GM03348 (cell line): Measurements from ENCODE around the gene SPTBN5.

ENCODE experiments used
- DNase-seq: peaks from one replicate; pipeline ENCODE4 v3.0.0; 2012; ENCODE audit warnings: low spot score

Gene SPTBN5

DNA sequence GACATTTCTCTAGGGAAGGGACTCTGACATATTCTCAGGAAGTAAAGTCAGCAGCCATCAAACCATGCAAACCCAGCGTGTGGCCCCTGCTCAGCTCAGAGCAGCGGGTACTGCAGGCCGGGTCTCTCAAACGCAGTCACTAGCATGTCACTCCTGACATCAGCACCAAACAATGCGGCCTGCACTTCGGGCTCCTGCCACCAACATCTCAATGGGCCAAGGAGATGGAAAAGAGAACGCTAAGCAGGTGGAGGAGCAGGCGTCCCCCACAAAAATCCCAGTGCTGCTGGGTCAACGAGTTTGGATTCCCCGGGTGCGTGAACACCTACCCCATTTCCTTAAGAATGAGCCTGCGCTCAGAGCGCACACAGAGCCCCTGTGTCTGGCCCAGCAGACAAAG, 9.9 kb upstream of the SPTBN5 start:
- no peak for DNase-seq

DNA sequence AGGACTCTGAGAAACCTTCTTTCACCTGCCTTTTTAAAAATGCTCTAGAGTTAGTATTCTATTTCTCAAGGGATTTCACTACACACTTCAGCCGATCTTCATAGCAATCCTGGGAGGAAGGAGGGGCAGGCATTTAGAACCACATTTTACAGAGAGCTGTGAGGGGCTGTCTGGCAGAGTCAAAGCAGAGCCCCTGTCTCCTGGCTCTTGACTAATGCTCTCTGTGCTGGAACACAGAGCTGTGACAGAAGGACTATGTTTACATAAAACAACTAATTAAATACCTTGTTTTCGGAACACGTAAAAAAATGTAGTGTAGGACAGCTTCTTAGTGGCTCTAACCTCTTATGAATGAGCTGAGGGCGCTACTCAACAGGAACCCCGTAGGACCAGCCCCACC, 7.6 kb upstream of the SPTBN5 start:
- DNase-seq: no peak

DNA sequence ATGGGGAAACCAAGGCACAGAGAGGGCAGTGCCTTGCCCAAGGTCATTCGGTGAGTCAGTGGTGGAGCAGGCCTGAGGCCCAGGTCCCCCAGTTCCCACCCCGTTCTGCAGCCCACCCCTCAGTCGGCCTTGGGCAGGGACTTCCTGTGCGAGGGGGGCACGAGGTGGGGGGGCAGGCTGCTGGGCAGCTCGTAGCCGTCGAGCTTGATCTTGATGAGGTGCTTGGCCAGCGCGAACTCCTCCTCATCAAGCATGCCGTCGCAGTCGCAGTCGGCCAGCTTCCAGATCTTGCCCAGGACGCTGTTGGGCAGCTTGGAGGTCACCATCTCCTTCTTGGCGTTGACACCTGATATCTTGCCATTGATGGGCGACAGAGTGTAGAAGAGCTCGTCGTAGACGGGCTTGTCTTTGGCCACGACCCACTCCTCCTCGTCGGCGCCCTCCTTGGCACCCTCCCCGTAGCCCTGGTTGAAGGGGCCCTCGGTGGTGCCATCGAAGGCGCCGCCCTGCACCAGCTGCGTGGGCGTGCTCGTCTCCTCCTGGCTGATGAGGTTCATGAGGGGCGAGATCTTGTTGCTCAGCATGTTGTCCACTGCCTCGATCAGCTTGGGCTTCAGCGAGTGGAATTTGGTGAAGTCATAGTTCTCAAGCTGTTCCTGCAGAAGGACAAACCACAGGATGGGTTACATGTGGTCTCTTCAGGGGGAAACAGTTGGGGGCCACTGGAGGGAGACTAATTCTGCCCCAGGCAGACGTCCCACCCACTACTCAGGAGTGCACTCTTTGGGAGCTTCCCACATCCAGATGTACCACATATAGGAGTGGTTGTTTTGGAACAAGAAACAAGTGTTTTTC, 6.9 kb upstream of the SPTBN5 start:
- no peak for DNase-seq

DNA sequence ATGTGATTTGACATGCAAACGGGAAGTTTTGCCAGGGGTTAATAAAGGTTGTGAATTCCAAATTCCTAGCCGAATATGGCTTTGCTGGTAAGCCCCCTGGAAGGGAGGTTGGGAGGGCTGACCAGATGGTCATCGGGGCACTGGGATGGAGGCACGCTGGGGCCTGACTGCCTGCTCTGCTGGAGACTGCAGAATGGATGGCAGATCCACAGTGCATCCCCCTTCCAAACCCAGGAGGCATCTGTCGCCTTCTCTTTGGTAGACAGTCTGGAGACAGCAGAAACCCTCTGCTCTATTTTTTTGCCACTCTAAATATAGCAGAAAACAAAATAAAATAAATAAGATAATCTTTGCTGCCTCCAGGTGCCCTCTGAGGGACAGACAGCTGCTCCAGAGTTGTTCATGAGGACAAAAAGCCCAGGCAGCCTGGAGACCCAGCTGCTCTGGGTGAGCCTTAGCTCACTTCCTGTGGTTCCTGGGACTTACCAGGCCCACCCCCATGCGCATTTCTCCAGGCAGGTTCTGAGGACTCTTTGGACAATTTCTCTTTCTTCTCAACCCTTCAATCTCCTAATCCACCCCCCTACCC, 6.1 kb upstream of the SPTBN5 start:
- DNase-seq: no peak

DNA sequence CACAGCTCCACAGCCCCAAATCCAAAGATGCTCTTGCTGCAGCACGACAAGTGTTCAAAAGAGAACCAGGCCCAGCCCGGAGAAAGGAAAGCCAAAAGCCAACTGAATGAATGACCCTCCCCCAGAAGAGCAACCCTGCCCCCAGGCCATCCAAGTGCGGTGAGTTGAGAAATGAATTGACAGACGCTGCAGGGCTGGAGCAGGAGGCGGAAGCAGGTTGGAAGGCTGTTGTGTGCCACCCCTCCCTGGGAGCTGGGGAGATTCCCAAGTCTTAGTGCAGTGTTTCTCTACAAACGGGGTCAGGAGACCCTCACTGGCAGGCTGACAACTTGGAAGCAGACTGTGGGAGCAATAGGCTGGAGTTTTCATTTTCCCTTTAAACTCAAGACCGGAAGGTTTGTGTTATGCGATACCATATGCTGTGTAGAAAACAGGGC, 3.5 kb upstream of the SPTBN5 start:
- DNase-seq: no peak

DNA sequence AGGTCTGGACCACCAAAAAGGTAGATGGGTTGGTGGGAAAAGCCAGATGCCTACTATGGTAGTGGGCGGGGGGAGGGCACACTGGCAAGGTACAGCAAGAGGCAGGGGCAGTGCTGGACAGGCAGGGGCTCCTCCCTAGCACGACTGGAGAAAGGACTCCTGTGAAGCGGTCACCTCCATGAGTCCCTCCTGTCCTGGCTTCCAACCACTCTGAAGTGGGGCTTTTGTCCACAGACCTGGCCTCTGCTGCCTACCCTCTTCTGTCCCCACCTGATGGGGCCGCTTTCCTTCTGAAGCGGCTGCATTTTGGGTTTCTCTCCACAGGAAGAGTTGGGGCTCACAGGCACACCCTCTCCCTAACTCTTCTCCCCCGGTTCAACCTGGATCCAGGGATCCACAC, 2.7 kb upstream of the SPTBN5 start:
- no peak for DNase-seq

DNA sequence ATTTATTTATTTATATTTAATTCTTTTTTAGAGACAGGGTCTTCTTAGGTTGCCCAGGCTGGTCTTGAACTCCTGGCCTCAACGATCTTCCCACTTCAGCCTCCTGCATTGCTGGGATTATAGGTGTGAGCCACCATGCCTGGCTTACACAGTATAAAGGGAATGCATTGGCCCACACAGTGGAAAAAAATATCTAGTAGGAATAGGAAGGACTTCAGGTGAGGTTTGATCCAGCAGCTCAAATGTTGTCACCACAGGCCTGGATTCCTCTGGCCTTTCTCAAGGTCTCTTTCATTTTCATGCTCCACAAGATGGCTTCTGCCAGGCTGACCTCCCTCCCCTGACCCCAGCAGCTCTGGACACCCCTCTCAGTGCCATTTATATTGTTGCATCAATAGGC, 2.1 kb upstream of the SPTBN5 start:
- DNase-seq: no peak

DNA sequence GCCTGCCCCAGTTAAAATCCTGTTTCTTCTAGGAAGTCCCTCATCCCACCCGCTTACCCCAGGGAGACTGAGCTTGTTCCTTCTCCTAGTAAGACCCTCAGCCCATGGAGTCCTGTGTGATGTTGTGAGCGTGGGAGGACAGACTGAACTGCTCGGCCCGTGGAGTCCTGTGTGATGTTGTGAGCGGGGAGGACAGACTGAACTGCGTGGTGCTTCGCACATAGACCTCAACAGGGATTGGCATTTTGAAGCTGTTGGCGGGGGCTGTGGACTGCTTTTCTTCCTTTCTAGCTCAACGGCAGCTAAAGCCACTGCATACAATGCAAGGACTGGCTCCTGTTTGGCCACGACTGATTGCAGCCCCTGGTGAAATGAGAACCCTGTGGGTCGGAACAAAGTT, 1.6 kb upstream of the SPTBN5 start:
- no peak for DNase-seq

DNA sequence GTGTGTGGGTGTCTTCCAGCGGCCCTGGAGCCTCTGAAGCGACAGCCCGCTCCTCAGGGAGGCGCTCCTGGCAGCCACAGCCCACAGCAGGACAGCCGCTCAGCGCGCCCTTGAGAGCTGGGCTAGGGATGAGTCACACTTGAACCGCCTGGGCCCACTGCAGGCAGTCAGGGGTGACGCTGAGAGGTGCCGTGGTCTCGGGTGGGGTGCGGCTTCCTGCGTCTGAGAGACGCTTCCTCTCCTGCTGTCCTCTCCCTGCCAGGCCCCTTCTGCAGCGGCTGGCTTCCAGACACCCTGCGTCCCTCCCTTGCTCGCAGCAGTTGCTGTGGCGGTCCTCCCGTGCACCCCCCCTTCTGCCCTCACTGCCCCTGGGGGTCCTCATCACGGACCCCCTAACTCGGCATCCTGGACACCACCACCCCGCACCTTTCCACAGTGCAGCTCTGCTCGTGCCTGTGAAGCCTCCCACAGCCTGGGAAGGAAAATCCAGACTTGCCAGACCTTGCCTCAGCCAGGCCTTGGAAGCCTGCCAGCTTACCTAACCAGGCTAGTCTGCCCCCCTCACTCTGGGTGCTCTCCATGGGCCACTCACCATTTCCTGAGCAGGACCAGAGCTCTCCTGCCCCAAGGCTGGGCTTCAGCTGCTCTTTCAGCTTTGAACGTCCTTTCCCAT, 1.1 kb upstream of the SPTBN5 start:
- DNase-seq: peak; percentile 94

DNA sequence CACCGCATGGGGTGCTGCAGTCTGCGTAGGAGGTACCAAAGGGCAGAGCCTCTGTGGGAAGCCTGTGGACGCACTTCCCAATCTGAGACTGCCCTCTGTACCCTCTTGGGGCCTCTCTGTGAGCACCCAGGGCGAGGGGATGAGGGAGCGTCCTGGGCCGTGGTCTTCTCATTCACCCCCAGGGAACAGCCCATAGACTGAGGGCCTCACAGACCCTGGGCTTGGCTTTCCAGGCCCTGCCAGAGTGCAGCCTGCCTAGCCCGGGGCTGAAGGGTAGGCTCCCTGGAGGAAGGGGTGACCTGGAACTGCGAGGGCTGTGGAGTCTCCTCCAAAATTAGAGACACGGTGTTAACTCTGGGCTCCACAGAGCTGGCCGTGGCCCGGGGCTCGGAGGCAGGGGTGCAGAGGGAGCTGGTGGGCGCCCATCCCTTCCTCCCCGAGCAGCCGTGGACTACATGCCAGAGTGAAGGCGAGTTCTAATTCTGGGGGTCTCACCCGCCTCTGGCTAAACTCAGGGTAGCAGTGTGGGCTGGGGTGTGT, 468 bp upstream of the SPTBN5 start:
- no peak for DNase-seq

DNA sequence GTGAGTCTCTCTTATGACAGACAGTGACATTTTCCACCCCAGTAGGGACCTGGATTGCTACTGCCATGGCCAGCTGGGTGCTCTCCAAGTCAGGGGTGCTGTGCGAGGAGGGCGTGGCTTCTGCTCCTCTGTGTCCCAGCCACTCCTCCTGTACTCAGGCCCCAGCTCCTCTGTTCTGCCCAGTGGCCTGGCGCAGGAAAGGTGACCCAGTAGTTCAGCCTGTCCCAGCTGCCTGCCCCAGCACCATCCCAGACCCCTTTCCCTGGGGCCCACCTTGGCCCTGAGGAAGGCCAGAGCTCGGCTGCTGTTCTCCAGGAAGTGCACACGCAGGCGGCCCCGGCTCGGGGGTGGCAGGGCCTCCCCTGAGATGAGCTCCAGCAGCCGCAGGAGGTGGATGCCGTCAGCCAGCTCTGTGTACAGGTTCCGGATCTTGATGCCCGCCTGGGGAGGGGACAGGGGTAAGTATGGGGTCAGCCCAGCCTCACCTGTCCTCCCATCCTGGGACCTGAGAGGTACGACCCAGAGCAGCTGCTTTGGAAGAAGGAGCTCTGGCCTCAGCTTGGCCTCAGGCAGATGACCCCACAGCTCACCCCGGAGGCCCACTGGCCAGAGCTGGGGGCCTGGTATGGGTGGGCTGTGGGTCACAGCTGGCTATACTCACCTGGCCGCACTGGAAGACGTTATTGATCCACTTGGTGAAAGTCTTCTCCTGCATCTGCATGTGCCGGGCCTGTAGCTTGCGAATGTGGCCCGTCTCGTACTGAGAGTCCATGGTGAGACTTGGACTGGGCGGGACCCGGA, 1.0 kb downstream of the SPTBN5 start:
- DNase-seq: no peak

DNA sequence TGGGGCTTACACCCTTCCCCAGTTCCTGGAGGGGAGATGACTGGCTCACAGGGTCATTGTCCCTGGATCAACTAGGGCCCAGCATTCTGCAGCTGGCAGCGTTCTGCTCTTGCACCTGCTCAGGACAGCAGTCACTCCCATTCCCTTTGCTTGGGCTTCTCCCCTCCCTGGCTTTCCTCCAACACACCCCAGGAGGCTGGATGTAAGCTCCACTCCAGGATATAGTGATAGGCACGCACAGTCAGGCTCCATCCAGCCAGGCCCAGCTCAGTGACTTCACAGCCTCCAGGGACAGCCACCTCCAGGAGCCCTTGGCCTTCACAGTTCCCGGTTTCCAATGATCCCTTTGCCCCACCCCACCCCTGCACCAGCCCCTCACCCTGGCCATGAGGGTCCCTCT, 1.9 kb downstream of the SPTBN5 start:
- DNase-seq: no peak

DNA sequence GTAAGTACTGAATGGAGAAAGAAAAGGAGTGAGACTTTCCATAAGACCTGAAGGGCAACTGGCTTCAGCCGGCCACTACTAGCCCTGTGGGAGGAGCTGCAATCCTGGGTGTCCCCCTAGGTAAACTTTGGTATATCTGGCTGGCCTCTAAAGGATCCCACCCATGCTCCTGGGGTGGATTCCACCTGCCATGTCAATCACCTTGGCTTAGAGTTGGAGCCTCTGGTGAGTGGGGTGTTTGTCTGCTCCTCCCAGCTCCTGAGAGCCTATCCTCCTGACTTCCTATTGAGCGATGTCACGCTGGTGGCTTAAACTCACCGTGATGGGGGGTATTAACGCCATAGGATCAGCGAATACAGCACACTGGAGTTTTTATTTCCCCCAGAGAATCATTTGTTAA, 2.6 kb downstream of the SPTBN5 start:
- DNase-seq: no peak

DNA sequence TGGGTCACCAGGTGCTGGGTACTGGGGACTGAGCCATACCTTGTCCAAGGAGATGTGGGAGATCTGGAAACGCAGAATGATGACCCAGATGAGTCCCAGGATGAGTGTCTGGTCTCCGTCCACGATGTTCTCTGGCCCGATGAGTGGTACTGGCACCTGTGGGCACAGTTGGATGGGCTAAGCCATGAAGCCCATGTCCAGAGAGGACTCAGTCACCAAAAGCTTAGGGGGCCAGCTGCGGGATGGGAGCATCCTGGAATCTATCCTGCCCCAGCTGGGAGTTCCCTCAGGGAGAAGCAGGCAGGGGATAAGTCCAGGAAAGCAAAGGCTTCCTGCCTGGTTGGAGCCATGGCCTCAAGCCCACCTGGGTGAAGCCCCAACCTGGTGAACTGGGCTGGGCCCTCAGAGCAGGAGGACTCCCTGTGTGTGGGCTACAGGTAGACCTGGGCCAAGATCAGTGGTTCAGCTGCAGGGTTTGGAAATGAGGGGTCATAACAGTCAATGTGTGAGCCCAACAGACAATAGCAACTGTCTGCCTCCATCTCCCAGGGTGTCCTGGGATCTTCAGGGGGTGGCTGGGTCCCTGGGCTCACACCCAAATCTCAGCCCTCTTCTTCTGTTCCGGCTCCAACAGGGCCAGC, 3.7 kb downstream of the SPTBN5 start:
- DNase-seq: no peak

DNA sequence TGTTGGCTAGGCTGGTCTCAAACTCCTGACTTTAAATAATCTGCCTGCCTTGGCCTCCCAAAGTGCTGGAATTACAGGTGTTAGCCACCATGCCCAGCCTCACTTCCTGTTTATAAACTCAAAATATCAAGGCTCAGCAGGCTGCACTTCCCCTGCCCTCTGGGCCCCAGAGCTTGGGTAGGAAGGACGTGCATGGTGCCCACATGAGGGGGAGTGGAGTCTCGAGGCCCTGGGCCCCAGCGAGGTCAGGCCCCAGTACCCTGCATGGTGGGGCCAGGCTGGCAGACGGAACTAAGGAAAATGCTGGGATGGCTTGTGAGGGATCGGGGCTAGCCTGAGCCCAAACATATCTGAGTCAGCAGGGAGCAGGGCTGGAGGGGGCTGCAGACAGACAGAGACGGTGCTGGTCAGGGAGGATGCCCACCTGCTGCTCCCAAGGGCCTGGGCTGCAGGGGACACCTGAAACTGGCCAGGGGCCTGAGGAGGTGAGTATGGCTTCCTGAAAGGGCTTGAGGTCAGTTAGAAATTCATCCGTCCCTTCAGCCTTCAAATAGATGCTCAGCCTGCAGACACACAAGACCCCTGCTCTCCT, 5.1 kb downstream of the SPTBN5 start:
- DNase-seq: no peak

DNA sequence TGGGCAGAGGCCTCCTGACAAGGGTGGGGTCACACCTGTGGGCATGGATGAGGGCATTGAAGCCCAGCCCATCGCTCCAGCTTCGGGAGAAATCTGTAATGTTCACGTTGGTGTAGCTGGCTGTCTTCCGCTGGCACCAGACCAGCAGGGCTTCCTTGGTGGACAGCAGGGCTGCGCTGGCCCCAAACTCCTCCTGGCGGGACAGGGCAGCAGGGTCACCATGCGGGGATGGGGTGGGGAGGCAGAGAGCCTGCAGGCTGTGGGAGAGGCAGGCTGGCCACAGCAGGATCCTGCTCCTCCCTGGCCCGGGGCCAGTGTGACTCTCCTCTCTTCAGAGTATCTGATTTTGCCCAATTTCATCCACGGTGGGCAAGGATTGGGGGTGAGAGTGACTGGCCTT, 6.0 kb downstream of the SPTBN5 start:
- no peak for DNase-seq

DNA sequence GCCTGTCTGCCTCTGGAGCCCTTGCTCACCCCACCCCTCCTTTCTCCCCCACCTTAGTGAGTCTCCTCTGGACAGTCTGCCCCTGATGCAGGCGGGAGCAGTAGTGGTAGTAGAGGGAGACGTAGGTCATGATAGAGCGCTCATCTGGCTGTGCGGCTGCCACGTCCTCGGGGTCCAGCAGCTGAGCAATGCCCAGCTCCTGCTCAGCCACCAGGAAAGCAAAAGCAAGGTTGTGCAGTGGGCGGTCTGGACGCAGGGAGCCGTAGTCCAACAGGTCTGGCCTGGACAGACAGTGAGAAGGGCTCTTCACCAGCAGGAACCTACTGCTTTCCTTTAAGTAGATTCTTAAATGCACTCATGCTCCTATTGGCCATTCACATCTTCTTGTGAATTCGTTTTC, 6.7 kb downstream of the SPTBN5 start:
- no peak for DNase-seq

DNA sequence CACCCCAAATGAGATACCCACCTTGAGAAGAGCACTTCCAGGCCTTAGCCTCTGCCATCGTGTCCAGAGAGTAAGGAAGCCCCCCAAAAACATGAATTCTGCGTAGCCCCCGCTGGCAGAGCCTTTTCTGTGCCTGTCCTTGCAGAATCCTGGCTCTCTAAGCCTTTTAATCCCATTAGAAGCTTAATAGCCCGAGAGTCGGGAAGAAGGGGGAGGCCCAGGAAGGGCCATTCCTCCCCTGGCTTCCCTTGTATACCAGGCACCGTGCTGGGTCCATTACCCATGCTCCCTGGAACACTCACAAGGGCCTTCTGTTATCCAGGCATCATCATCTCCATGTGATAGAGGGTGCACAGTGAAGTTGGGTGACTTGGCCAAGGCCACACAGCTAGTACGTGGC, 7.1 kb downstream of the SPTBN5 start:
- no peak for DNase-seq

DNA sequence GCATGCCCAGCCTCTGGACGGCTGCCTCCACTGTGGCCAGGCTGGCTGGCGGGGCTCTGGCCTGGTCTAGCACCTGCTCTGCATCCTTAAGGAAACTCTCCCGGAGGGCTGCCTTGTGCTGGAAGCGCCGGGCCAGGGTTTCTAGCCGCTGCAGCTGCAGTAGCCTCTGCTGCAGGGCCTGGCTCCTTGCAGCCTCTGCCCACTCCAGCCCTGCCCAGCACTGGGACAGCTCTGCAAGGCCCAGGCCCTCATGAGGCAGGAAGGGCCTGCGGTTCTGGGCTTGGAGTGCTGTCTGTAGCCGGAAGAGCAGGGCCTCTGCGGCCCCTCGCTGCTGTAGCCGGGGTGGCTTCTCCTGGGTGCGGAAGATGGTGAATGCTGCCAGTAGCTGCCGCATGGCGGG, 8.0 kb downstream of the SPTBN5 start:
- DNase-seq: no peak

DNA sequence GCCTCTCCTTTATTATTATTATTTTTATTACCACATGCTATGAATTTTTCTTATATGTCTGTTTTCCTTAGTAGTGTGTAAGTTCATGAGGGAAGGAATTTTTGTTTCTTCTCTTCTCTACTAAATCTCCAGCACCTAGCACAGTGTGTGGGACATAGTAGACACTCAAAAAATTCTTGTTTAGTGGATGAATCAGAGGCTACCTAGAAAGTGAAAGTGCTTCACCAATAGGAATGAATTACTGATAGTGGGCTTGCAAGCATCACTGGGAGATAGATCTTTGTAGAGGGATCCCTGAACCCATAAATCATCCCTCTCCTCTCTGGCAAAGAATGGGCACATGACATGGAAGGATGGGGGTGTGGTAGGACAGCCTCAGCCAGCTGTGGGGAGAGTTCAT, 8.5 kb downstream of the SPTBN5 start:
- no peak for DNase-seq

DNA sequence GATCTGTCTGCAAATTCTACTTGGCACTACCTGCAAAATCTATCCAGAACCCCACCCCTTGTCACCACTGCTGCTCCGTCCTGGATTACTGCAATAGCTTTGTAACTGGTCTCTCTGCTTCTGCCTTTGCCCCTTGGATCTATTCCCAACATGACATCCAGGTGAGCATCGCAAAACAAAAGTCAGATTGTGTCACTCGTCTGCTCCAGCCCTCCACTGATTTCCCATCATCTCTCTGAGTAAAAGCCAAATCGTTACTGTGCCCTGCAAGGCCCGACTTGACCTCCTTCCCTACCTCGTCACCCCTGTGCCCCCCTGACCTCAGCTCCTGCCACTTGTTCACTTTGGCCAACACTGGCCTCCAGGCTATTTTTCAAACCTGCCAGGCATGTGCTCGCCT, 9.4 kb downstream of the SPTBN5 start:
- DNase-seq: no peak

DNA sequence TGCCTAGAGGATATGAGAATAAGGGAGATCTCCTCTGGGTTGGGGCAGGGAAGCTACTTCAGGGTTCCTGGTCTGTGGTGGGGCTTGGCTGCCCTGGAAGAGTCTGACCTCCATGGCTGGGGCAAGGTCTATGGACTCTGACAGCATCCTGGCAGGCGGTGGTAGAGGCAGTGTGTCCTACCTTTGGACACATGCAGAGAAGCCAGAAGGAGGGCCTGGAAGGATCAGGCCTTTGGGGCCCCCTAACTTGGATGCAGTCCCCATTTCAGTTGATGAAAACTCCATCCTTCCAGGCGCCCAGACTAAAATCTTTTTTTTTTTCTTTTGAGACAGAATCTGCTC, 10.4 kb downstream of the SPTBN5 start:
- no peak for DNase-seq
